Suppressor macrophage (primary cell): ENCODE data around the gene TXLNG.

ENCODE experiments used
- DNase-seq, 4 experiments: peaks; one replicate each; pipeline ENCODE4 v3.0.0-alpha.2; 2020 to 2022

TXLNG gene

DNA sequence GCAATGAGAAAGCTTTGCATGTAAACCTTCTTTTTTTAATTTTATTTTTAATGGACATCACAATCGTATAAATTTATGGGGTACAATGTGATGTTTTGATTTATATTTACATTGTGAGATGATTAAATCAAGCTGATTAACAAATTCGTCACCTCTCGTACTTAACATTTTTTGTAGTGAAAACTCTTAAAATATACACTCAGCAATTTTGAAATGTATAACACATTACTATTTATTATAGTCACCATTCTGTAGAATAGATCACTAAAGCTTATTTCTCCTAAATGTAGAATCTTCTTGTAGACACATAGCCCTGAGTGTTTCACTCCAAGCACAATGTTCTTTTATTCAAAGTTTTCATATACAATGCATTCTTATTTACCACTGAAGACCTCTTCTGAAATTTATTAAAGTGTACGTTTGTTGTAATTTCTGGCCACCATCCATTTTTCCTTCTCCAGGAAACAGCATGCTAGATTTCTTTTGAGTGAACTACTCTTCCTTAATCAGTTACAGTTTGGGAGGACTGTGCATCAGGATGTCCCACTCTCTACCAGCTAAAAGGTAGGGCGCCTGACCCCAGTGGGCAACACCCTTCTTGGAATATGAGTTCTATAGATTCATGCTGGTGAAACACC is 88.3 kb downstream of the TXLNG start:
- no peak for DNase-seq

DNA sequence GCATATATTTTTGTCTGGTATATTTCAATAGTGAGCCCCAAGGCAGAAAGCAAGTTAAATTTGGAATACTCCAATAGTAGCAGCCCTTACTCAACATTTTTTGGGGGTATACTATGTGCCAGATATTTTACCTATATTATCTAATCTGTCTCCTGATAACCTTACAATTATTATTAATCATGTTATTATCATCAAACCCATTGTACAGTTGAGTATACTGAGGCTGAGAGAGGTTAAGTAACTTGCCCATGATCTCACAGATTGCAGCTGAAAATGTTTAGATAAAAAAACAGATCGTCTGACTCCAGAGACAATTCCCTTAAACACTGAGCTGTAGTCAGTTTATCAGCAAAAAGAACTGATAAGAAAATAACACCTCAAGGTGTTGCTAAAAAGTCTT is 90.4 kb downstream of the TXLNG start:
- no peak for DNase-seq

DNA sequence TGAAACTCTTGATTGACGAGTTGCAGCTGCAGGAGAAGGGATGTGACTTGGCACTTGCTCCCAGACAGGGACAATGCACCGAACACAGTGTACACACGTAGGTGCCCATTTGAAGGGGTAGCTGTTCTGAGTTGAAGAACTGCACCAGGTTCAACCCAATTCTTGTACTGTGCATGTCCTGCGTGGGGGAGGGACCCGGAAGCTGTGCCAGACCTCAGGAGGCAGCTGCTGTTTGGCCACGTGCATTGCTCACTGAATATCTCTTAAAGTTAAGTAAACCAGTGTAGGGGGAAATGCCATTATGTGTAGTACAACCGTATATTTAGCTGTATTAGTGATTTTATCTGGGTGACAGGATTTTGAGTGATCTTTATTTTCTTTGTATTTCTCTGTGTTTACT is 95.9 kb downstream of the TXLNG start:
- peak; percentile 16 to 58 (median 50) for DNase-seq

DNA sequence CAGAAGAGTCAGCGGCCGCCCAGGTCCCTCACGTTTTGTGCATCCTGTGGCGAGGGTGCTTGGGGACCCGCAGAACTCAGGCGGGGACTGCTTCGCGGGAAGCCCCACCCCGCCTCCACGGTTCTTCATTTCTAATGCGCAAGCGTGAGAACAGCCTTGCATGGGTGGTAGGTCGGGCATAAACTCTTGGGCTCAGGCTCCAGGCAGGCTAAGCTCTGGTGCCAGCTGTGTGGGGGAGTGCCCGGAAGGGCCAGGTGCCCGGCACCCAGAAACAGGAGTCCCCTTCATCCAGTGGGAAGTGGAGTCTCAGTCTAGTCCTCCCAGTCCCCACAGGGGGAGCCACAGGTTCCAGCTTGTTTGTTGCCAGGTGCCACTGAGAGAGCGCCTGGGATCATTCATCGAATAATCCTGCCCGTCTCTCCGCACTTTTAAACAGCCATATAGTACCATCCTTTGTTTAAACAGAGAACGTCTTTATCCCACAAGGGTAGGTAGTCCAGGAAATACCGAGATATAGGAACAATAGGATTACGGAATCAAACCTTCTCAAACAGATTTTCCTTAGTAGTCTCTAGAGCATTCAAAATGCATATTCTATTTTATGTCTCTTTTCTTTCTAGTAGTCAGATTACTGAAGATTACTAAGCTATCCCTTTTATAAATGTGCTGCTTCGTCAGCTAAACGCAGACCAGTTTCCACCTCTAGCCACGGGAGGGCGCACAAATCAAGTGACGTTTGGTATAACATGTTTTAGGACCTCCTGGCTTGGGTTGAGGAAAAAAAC is 96.6 kb downstream of the TXLNG start:
- DNase-seq, result peak; percentile 69 to 82 (median 74)

DNA sequence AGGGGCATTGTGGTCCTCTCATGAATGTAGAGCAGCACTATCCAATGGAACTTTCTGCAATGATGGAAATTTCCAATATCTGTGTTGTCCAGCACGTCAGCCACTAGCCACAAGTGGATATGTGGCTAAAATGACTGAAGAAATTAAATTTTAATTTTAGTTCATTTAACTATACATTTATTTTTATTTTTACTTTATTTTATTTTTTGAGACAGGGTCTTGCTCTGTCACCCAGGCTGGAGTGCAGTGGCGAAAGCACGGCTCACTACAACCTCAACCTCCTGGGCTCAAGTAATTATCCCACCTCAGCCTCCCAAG is 97.2 kb downstream of the TXLNG start:
- DNase-seq, result no peak

DNA sequence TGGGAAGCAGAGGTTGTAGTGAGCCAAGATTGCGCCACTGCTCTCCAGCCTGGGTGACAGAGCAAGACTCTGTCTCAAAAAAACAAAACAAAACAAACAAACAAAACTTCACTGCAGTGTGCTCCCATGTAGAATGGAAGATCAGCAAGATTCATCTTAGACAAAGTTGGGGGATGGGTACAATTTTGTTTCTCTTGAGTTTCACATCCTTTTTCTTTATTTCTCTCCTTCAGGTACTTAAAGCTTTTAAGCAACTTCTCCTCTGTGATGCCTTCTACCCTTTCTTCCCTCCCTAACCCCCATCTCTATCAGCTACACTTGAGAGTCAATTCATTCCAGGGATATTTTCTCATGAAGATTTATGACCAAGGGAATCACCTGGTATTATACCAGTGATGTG is 99.4 kb downstream of the TXLNG start:
- no peak for DNase-seq

DNA sequence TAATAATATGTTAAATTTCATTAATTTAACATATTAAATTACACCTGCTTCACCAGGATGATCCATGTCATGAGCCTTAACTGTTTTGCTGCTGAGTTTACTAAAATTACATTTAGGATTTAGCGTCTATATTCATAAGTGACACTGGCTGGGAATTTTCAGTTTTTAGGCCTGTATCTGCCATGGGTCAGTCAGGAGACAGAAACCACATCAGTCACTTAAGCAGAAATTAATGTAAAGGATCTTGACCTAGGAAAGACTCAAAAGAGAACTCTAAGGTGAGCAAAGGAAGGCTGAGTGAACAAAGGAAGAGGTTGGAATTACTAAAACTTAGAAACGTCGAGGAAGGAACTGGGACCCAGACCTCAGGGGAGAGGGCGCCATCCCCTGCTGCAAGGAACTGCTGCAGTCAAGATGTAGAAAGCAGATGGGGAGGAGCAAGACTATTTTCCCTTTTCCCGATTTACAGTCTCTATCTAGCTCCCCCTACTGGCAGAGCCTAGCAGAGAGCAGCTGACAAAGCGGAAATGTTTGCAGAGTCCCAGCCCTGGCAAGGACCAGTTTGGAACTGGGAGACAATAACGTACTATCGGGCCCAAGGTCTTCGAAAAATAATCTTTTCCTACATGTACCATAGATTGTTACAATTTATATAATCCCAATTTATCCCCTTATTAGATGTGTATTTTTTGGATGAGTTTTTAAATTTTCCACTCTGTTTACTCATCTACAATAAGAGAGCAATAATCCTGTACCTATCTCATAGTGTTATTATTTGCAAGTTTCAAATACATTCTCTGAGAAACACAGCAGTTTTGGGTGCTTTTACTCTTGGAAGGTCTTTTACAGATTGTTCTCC is 106.5 kb downstream of the TXLNG start:
- peak; percentile 82 to 90 (median 85) for DNase-seq
